ENCODE data around the gene MRPL55.

GRCh38 chr1:228106800-228107054, 2.4 kb downstream of the MRPL55 start:
- TF ChIP-seq POLR2A (IDR thresholded peaks at IDR 0.05; ENCODE audit: low read depth, low read length): no peak
- TF ChIP-seq POLR2AphosphoS5 (IDR thresholded peaks at IDR 0.05; ENCODE audit: low read depth, low read length): no peak
